CD1c-positive myeloid dendritic cell (primary cell): Measurements from ENCODE around the gene CCDC154.
"Not testable (repeated sequence)": the region's sequence is repeated elsewhere in the genome, so short reads cannot be mapped to it uniquely, and the experiment has no call there.

Source experiments
- DNase-seq: peaks from one replicate; pipeline ENCODE4 v3.0.0-alpha.2; 2016; ENCODE audit errors: extremely low spot score

CCDC154 gene

DNA sequence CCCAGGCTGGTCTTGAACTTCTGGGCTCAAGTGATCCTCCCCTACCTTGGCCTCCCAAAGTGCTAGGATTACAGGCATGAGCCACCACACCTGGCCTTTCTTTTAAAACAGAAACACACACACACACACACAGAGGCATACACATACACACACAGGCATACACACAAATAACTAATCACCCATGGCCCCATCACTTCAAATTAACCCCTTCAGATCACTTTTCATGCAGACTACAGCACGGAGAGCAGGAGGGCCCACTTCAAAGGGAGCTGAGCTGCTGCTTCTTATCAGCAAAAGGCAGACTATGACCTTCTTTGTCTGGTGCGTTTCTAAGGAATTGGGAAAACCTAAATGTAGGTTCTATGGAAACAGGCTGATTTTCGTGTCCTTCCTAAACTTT lies 28.6 kb upstream of the CCDC154 start:
- no peak for DNase-seq

DNA sequence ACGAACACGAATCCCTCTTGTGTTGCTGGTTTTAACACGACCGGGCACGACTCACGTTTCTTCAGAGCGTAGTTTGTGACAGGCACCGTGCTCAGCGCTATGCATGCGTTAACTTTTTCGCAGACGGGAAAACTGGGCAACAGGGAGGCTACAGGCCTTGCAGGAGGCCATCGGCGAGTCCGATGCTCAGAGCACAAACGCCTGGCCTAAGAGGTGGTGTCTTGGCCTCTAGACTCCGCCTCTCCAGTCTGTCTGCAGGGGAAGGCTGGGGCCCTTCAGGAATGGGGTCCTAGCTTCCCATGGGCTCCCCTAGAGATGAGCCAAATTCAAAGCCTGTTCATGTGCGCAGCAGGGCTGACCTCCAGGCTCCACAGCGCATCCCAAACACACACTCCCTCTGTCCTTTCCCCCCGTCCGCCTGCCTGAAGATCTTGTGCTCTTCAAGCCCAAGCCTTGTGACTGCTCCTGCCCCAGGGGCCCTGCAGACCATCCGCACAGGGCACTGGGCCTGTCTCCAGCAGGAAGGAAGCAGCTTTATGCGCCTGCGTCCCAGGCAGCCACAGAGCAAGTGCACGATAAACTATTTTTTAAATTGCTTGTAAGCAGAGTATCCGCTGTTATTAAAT lies 27.3 kb upstream of the CCDC154 start:
- DNase-seq, result peak; percentile 34

DNA sequence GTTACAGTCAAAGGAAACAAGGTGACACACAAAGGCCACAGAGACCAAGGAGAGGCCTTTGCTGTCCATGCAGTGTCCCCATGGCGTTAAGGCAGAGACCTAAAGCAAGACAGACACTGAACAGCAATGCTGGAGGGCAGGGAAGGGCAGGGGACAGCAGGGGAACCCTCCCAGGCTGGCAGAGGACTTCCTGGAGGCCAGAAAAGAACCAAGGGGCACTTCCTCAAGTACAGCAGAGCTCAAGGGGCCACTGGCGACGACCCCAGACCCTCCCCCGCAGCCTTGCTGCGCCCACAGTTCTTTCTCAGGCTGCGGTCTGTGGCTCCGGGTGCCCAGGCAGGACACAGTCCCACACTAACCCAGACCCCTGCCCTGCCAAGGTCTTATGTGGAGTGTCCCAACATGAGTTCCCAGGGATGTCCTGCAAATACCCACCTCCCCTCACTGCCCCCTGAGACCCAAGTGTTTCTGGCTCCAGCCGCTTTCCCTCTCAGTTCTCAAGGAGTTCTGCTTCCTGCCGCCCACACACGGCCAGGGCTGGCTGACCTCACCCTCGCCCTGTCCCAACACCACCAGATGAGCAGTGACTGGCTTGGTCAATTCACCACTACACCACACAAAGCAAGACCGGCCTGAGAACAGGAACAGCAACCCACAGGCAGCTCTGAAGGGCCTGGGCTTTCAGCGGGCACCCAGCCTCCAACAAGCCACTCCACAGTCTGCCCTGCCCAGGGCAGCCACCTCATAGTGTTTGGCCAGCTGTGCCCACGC lies 26.3 kb upstream of the CCDC154 start:
- peak; percentile 96 for DNase-seq

DNA sequence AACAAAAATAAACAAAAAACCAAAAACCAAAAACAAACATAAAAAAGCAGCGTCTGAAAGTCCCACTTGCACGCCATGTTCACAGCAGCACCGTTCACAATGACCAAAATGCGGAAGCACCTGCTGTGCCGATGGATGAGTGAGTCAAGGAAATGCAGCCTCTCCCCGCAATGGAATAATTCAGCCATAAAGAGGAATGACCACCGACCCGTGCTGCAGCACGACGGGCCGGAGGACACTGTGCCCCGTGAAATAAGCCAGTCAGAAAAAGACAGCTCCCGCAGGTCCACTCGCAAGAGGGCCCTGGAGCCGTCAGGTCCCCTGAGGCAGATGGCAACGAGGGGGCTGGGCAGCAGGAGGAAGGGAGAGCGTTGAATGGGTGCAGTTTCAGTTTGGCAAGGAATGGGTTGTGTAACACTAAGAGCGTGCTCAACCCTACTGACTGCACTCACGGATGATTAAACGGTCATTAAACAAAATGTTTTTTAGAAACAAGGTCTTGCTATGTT lies 25.4 kb upstream of the CCDC154 start:
- DNase-seq, result peak; percentile 91

DNA sequence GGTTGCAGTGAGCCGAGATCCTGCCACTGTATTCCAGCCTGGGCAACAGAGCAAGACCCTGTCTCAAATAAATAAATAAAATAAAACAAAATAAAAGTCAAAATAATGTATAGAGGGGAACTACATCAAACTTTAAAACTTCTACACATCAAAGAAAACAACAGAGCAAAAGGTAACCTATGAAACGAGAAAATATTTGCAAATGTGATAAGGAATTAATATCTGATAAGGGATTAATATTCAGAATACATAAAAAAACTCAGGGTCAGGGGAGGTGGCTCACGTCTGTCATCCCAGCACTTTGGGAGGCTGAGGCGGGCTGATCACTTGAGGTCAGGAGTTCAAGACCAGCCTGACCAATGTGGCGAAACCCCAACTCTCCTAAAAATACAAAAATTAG lies 24.8 kb upstream of the CCDC154 start:
- DNase-seq, result not testable (repeated sequence)

DNA sequence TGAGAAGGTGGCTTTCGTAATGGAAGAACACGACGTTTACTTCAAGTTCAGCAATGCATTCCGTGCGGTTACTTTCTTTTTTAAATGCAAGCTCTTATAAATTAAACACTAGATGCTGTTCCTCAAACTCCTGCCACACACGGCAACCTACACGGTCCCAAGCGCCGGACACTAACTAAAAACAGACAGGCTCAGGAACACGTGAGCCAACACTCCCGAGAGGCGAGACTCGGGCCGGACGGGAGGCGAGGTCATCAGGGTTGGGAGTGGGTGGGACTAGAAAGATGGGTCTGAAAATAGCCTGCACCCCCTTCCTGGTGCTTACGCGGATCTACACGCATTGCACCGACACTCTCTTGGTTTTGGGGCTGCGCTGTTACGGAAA lies 24.1 kb upstream of the CCDC154 start:
- DNase-seq, result peak; percentile 72

DNA sequence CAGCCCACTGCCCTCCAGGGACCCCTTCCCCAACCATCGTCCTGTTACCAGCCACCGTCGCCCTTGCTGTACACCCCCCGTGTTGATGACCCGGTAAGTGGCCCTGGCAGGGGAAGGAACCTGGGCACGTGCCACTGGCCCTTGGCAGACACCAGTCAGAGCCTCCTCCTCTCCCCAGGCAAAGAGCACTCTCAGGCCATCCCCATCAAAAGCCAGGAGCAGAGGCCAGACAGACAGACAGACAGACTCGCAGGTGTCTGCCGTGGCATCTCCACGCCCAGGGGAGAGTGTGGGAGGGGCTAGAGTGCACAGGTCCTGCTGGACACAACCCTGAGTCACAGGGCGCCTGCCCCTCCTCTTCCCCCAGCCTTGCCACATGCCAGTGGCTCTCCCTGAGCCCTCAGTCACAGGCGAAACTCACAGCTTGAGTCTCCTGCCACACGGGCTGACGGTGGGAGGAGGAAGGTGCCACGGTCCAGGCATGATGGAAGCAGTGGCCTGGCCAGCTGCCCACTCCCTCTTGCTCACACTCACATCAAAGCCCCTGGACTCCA lies 22.7 kb upstream of the CCDC154 start:
- DNase-seq, result peak; percentile 17

DNA sequence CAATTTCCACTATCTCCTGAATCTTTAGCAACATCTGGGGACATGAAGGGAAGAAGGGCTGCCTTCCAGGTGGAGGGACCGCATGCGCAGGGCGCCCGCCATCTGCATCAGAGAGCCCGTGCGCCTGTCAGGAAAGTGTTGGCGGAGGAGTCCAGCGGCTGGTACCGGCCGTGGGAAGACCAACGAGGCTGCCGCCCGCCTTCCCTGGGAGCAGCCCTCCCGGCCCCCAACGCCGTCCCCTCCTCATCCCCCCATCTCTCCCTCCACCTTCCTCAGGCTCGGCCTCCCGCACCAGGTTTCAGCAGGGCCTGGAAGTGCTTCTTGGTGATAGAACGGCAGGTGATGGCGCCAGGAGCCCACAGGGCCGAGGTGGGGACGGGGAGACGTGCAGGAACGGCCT lies 21.7 kb upstream of the CCDC154 start:
- DNase-seq, result no peak

DNA sequence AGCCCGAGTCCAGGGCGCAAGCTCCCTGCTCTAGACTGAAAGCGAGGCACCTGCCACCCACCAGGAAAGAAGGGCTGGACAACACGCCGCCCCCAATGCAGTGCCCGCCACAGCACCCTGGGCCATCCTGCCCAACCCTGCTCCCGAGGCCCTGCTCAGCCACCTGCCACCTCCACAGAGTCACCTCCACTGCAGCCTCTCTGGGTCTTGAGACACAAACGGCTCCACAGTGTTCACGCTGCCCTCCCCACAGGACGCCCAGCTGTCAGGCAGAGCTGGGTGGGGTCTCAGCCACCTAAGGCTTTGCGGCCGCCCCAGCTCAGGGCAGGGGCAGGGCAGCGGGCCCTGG lies 21.2 kb upstream of the CCDC154 start:
- no peak for DNase-seq

DNA sequence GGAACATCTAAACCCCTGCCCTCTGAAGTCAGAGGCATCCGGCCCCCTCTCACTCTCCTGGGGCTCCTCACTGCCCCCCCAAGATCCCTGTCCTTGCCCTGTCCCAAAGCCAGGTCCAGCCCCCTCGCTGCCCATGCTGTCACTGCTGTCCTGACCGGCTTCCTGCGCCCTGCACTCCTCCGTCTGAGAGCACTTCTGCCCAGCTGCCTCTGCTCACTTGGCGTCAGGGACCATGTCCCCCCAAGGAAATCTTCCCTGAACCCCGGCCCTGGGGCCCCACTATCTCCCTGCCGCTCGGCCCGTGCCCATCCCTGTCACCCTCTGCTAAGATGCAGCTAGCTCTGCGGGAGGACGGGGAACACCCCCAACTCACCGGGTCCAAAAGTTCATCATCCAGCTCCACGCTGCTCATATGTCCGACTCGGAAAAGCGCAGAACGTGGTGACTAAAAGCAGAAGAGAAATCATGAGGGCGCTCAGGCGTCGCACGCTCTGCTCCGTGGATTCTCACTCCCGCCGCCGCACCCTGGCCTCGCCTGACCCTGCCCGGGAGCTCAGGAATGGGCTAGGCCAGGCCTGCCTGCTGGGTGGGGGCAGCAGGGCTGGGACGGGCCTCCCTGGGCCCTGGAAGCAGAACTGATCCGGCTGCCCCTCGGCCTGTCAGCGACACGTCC lies 20.7 kb upstream of the CCDC154 start:
- no peak for DNase-seq

DNA sequence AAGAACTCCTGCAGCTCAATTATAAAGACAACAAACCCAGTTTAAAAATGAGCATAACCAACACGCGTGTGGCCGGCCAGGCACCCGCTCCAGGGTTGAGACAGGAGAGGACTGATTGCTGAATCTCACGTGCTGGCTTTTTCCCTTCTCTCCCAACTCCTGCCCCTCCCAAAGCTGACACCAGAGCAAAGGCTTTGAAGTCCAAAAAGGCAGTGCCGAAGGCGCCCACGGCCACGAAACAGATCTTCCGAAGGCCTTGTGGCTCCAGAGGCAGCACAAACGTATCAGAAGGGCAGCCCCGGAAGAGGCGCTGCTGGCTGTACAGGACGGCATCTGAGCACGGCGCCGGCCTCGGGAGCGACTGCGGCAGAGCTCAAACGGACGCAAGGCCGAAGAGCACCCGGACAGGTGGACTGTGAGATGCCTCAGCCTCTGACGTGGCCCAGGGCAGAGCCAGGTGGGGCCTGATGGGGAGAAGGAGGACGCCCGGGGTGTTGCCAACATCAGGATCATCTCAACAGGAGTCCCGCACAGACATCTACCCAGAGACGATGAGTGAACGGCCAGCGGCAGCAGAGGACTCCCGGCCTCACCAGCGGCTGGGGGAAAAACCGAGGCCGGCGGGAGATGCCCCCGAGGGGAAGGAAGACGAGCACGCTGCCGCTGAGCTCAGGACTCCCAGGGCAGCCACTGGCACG lies 20.0 kb upstream of the CCDC154 start:
- DNase-seq, result no peak

DNA sequence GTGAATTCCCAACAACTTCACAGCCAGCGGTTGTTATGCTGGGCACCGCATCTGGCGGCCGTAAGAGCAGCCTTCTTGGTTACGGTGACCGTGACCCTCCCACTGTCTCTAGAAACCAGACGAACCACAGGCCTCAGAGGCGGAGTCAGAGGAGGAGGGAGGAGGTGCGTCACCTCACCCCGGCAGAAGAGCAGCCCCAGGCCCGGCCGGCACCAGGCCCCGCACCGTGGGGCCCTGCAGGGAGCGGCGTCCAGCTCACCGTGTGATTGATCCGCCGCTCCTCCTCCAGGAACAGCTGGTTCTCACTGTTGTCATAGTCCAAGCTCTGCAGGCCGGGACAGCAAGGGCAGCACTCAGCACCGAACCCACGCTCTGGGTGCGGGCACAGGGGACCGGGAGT lies 16.8 kb upstream of the CCDC154 start:
- no peak for DNase-seq

DNA sequence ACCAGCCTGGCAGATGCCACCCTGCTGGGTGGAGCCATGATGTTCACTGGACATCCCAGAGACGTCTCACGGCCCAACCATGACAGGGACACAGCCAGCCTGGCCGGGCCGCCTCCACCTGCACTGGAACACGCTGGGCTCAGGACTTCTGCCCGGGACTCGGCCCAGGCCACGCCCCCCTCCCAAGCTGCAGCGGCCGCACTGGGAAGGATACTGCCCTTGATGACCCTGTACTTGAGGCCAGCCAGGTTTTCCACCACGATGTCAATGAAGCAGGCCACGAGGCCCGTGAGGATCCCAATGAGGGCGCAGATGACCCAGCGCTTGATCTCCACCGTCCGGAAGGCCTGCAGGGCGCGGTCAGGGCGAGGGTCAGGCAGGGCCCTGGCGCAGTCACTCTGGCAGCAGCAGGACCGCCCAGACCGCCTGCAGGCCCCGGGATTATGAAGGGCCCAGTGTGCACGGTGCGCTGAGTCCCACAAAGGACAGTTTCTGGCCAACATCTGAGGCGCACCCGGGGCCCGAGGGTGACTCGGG lies 16.3 kb upstream of the CCDC154 start:
- no peak for DNase-seq

DNA sequence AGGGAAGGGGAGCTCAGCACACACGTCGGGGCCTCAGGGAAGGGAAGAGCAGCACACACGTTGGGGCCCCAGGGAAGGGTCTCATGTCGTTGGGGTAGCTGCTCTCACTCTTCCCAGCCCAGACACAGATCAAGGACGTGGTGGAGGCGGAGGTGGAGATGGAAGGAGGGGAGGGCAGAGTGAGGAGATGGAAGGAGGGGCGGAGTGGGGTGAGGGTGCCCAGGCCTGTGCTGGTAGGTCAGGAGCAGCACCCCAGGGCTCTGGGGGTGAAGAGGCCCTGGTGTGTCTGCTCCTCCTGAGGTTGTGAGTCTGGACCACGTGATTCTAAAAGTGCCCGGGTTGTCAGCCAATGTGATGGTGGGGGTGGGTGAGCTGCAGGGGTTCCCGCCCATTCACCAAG lies 15.6 kb upstream of the CCDC154 start:
- DNase-seq, result no peak

DNA sequence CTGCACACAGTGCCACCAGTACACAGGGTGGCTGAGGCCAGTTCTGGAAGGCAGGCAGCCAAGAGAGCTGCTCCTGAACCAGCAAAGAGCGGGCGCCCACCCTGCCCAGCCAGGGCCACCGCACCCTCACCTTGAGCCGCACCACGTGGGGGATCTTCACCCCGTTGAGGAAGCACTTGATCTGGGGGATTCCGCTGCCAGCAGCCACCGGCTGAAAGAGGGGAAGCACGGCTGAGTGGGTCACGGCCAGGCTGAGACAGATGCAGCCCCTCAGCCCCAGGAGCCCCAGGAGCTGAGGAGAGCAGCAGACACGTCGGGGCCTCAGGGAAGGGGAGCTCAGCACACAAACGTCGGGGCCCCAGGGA lies 14.6 kb upstream of the CCDC154 start:
- no peak for DNase-seq

DNA sequence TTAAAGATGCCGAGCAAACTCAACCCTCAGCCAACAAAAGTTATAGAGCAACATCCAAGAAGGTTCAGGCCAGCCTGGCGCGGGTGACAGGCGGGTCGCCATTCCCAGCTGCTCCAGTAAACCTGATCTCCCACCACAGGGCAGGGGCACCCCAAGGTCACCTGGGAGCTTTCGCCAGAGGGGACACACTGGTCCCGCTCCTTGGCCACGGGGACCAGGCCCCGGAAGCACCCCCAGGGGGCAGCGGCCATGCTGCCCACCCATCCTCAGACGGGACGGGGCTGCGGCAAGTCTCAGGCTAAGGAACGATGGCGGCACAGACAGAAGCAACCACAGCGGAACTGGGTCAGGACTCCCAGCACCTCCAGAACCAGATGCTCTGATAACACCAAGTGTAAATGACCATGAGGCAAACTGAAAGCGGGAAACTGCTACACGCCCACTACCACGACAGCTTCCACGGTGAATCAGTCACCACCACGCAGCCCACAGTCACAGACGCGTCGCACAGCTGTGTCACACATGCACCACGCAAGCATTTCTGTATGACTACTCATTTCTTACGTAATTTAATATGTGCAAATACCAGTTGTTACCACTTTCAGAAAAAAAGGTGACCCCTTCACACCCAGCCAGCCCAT lies 14.1 kb upstream of the CCDC154 start:
- DNase-seq, result peak; percentile 73

DNA sequence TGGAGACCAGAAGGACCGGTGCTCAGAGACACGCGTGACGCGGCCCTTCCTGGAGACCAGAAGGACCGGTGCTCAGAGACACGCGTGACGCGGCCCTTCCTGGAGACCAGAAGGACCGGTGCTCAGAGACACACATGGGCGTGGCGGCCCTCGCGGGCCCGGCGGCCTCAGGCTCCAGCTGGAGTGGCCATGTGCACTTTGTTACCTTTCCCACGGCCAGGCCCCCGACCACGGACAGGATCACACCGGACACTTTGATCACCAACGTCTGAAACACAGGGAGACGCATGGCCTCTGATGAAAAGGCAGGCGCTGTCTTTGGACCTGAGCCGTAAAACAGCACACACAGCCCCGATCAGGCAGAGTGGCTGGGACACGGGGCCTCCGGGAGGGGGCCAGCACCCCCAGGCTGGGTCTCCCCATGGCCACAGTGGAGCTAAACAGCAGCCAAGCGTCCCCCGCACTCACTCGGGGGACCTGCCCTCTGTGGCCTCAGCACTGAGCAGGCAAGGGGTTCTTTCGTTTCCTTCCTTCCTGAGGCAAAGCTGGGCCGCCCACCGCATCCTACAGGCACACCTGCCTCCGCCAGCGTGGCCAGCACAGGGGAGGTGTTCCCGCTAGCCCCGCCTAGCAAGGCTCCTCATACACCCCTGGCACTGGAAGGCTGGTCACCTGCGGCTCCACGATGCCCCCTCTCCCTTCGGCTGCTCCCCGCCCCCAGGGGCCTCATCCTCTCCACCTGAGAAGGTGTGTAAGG lies 13.3 kb upstream of the CCDC154 start:
- no peak for DNase-seq

DNA sequence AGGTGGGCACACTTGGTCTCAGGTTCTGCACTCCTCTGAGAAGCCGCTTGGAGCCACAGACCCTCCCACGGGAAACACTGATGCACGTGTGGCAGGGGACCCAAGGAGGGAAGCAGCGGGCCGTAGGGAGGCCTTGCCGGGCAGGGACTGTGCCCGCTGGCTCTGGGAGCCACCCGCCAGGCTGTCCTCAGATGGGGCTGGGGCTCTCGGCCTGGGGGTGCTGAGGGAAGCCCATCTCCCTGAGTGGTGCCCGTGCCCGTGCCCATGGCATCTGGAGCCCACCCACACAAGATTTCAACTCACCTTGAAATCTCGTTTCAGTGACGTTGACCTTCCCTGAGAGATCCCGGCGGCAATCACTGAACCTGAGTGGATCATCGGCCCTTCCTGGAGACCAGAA lies 12.6 kb upstream of the CCDC154 start:
- DNase-seq, result no peak

DNA sequence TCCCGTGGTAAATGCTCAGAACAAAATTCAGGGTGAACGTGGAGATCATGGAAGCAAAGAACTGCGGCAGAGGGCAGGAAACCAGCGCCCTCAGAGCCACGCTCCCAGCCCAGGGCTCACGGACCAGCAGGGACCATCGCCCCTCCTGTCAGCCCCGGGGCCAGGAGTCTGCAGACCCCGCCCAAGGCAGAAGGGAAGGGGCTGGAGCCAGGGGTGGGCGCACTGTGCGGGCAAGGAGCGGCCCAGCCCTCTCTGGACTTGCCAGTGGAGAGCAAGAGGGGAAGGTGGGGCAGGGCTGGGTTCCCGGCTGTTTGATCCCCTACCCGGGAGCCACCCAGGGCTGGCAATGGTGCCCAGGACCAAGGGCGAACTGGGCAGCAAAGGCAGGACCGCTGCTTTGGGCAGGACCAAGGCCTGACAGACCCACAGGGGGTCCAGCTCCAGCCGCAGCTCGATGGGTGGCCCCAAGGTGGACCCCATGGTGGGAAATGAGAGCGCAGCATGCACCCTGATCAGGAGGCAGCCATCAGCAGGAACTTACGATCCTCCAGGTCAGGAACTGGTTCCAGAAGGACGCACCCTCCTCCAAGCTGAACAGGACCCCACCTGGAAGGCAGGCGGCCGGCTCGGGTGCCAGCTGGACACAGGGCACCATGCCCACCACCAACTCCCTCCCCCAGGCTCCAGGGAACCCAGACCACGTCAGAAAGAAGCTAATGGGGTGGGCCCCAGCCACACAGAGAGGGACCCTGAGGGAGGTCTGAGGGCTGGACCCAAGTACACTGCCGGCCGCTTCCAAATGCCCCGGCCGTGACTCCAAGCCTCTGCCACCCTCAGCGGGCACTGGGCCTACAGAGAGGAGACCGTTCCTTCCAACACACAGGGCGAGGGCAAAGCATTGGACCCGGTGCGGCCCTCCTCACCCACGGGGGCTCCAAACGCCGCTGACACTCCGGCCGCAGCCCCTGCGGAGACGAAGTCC lies 11.1 kb upstream of the CCDC154 start:
- no peak for DNase-seq
